HuH-7 (cell line): Measurements from ENCODE around the gene SIX3.

Source experiments
- DNase-seq: peaks from one replicate; pipeline ENCODE4 v3.0.0; 2011; ENCODE audit warnings: low spot score

Gene SIX3

GRCh38 chr2:44943693-44944101, 2.2 kb downstream of the SIX3 start:
- no peak for DNase-seq

- DNase-seq, result no peak
Measured at GRCh38 chr2:44944102-44944951, 2.8 kb downstream of the SIX3 start.

GRCh38 chr2:44944952-44945612, 3.6 kb downstream of the SIX3 start:
- DNase-seq, result no peak

- no peak for DNase-seq
Measured at GRCh38 chr2:44945676-44946371, 4.3 kb downstream of the SIX3 start.

GRCh38 chr2:44946372-44947027, 5.0 kb downstream of the SIX3 start:
- no peak for DNase-seq

- DNase-seq, result no peak
Measured at GRCh38 chr2:44947028-44947375, 5.5 kb downstream of the SIX3 start.

GRCh38 chr2:44948565-44949328, 7.2 kb downstream of the SIX3 start:
- no peak for DNase-seq

- DNase-seq, result no peak
Measured at GRCh38 chr2:44949329-44950151, 8.0 kb downstream of the SIX3 start.

GRCh38 chr2:44950646-44951045, 9.1 kb downstream of the SIX3 start:
- no peak for DNase-seq

GRCh38 chr2:44951124-44951523, 9.6 kb downstream of the SIX3 start:
- DNase-seq, result no peak

GRCh38 chr2:44951714-44952113, 10.2 kb downstream of the SIX3 start:
- no peak for DNase-seq

GRCh38 chr2:44952143-44952805, 10.8 kb downstream of the SIX3 start:
- DNase-seq, result peak; percentile 80

GRCh38 chr2:44952806-44953498, 11.4 kb downstream of the SIX3 start:
- no peak for DNase-seq

GRCh38 chr2:44953499-44953883, 12.0 kb downstream of the SIX3 start:
- DNase-seq, result no peak

GRCh38 chr2:44954447-44954888, 13.0 kb downstream of the SIX3 start:
- no peak for DNase-seq

- DNase-seq, result peak; percentile 46
Measured at GRCh38 chr2:44954889-44955592, 13.5 kb downstream of the SIX3 start.

GRCh38 chr2:44955593-44956392, 14.3 kb downstream of the SIX3 start:
- peak; percentile 70 for DNase-seq

GRCh38 chr2:44956843-44957242, 15.3 kb downstream of the SIX3 start:
- DNase-seq, result no peak
